Measurements from ENCODE around the gene CTDSPL. TPM values are rescaled to one million over a fixed set of nuclear protein-coding genes. Genes with fewer than 3 reads are reported as not detected.

The CTDSPL gene
- total and polyA plus RNA-seq, 2 of the 8 experiments (the other 6 are each of a cell fraction or from before 2014, with no cell fraction given): 20.3 to 42.2 TPM

- no peaks in the 10 kb centered on the region for H4K20me1 ChIP-seq (replicated peaks in 1 of 2; ENCODE audit: control insufficient read depth in 1 of 2, insufficient read depth in 2 of 2, low read length in 2 of 2)
- H3K14ac ChIP-seq (ENCODE audit: insufficient read length): no peak overlapping the region
- H3K4me2 ChIP-seq (ENCODE audit: insufficient read depth in 1 of 2, low read depth in 2 of 2, low read length in 2 of 2): no peak overlapping the region
- H3K79me1 ChIP-seq (ENCODE audit: low read depth, low read length): peaks cover 3% of the 10 kb centered on the region; the same call in 1 of the 2 replicates
- no peak overlapping the region for H4K91ac ChIP-seq (replicated peaks; ENCODE audit: insufficient read length, low read length)
- no peak overlapping the region for H2BK20ac ChIP-seq (ENCODE audit: low read length)
- no peak overlapping the region for H2BK5ac ChIP-seq (ENCODE audit: low read depth, low read length)
- H3K4me1 ChIP-seq (replicated peaks in 1 of 4; ENCODE audit: control insufficient read depth in 3 of 4, insufficient read depth in 4 of 4, low read length in 3 of 4): peaks cover 6 to 14% (median 10%) of the 10 kb centered on the region in 4 experiments; a peak in 6 of 7 replicates
- no peak for DNase-seq (ENCODE audit: low read depth in 1 of 2, low spot score in 2 of 2)
- no peak overlapping the region for H3K23ac ChIP-seq (ENCODE audit: insufficient read length)
- H3K36me3 ChIP-seq (ENCODE audit: control insufficient read depth in 2 of 4, insufficient read depth in 4 of 4, low read length in 3 of 4): no peaks in the 10 kb centered on the region
- H3K9me3 ChIP-seq (ENCODE audit: insufficient read depth in 2 of 2, low read depth in 1 of 2, low read length in 1 of 2): no peaks in the 10 kb centered on the region
- H2BK120ac ChIP-seq (replicated peaks; ENCODE audit: low read depth, low read length): no peak overlapping the region
- H3K23me2 ChIP-seq (ENCODE audit: low read depth, low read length): no peaks in the 10 kb centered on the region
- no peak overlapping the region; a peak in 1 of 7 replicates for H3K9ac ChIP-seq (replicated peaks in 1 of 4; ENCODE audit: extremely low read depth in 1 of 4, low read depth in 3 of 4, low read length in 3 of 4)
- ChIA-PET CTCF (ENCODE audit: partially characterized antibody) (interaction anchor here (0.7 to 2.7 kb wide), 9 partner anchors 8 to 100 kb away, joined by 3 to 14 read pairs (median 4); no protein-coding TSS in a partner anchor), POLR2A (ENCODE audit: partially characterized antibody) (interaction anchor here (1.9 kb wide), 1 partner anchor 10 kb away, joined by 4 read pairs; no protein-coding TSS in a partner anchor)
- TF ChIP-seq SP4 (IDR thresholded peaks at IDR 0.05; ENCODE audit: low read length): no peak
- no peak overlapping the region for H2AFZ ChIP-seq (ENCODE audit: low read length)
- no peak overlapping the region for H3K27ac ChIP-seq (ENCODE audit: low read depth, low read length)
- no peak overlapping the region for H2AK5ac ChIP-seq (ENCODE audit: low read depth, low read length)
- no peak overlapping the region for H3K4me3 ChIP-seq (ENCODE audit: extremely low read depth in 1 of 4, insufficient read depth in 2 of 4, low read depth in 3 of 4, low read length in 4 of 4)
- H2BK12ac ChIP-seq (ENCODE audit: low read depth, low read length): no peak overlapping the region
- 72% methylated on average over 2 of the region's 2 CpGs; no CpG with 5 or more reads in 1 of the 2 experiments for WGBS, 2 experiments (ENCODE audit: extremely low coverage in 1 of 2, insufficient coverage in 1 of 2, insufficient read length in 1 of 2, insufficient replicate concordance in 2 of 2, low coverage in 1 of 2, low lambda C conversion rate in 2 of 2, missing lambda C conversion rate in 1 of 2)
- no peaks in the 10 kb centered on the region for H3K79me2 ChIP-seq (ENCODE audit: control insufficient read depth in 1 of 2, insufficient read depth in 2 of 2, low read length in 2 of 2)
- no peak overlapping the region for H3K18ac ChIP-seq (ENCODE audit: extremely low read depth, low read length)
- H4K8ac ChIP-seq (ENCODE audit: extremely low read depth, insufficient read depth, low read length): no peak overlapping the region
- no peak for FAIRE-seq
- H4K5ac ChIP-seq (ENCODE audit: insufficient read length, low read depth, low read length): no peak overlapping the region
- no peaks in the 10 kb centered on the region for H3K27me3 ChIP-seq (replicated peaks in 1 of 4; ENCODE audit: control insufficient read depth in 3 of 4, extremely low read depth in 1 of 4, insufficient read depth in 3 of 4, low read length in 3 of 4)
- H3K56ac ChIP-seq (replicated peaks; ENCODE audit: insufficient read length, low read depth, low read length): no peak overlapping the region
- H2BK15ac ChIP-seq (ENCODE audit: low read length): no peak overlapping the region
- H3K4ac ChIP-seq (replicated peaks; ENCODE audit: insufficient read length, low read depth, low read length): no peak overlapping the region
Measured at GRCh38 chr3:37896827-37897226, 35.1 kb downstream of the CTDSPL start.
